ENCODE results near the gene MAGI2. TPM values are rescaled to one million over a fixed set of nuclear protein-coding genes. Genes with fewer than 3 reads are reported as not detected.

Gene MAGI2
- polyA plus RNA-seq, 2 donors = 0.67 to 0.79 TPM

DNA sequence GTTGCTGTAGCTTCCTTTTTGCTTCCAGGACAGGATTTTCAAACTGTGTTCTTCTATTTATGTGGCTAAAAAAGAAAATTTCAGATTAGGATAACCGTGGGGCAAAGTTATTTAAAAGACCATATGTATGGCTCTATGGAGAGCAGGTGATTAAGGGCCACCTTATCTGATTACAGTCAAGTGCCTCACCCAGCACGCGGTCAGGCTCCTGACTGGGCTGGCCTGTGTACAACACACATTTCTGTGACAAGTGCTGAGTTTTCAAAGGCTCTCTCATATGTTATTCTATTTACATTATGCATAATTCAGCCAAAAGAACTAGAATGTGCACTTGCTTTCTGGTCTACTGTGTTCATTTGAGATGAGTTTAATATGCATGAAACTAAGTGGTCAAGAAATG, 1107.5 kb downstream of the MAGI2 start:
- no peaks in the 10 kb centered on the region for H3K9me3 ChIP-seq (ENCODE audit: control insufficient read depth in 2 of 2, insufficient read depth in 1 of 2, low read depth in 1 of 2, low read length in 1 of 2)
- 52 to 70% methylated on average over 3 of the region's 3 CpGs for WGBS, 2 donors
- no peaks in the 10 kb centered on the region for H3K27me3 ChIP-seq (ENCODE audit: control insufficient read depth in 1 of 2, insufficient read depth in 2 of 2, low read length in 2 of 2)
- H3K27ac ChIP-seq (ENCODE audit: low read depth in 2 of 2, low read length in 1 of 2) = no peak overlapping the region
- no peaks in the 10 kb centered on the region for H3K36me3 ChIP-seq (ENCODE audit: control insufficient read depth in 2 of 2, insufficient read depth in 2 of 2, low read length in 1 of 2)
- no peak overlapping the region for H3K4me3 ChIP-seq (ENCODE audit: low read depth in 1 of 2, low read length in 2 of 2)
- H3K4me1 ChIP-seq (ENCODE audit: control insufficient read depth in 2 of 2, insufficient read depth in 2 of 2, low read length in 1 of 2) = no peaks in the 10 kb centered on the region

GRCh38 chr7:78345293-78345911, 1108.1 kb downstream of the MAGI2 start:
- H3K9me3 ChIP-seq (ENCODE audit: control insufficient read depth in 2 of 2, insufficient read depth in 1 of 2, low read depth in 1 of 2, low read length in 1 of 2) = no peaks in the 10 kb centered on the region
- 80 to 84% methylated on average over 14 of the region's 14 CpGs for WGBS, 2 donors
- H3K4me1 ChIP-seq (ENCODE audit: control insufficient read depth in 2 of 2, insufficient read depth in 2 of 2, low read length in 1 of 2) = no peaks in the 10 kb centered on the region
- H3K27me3 ChIP-seq (ENCODE audit: control insufficient read depth in 1 of 2, insufficient read depth in 2 of 2, low read length in 2 of 2) = no peaks in the 10 kb centered on the region
- H3K27ac ChIP-seq (ENCODE audit: low read depth in 2 of 2, low read length in 1 of 2) = no peak overlapping the region
- no peak overlapping the region for H3K4me3 ChIP-seq (ENCODE audit: low read depth in 1 of 2, low read length in 2 of 2)
- H3K36me3 ChIP-seq (ENCODE audit: control insufficient read depth in 2 of 2, insufficient read depth in 2 of 2, low read length in 1 of 2) = no peaks in the 10 kb centered on the region

DNA sequence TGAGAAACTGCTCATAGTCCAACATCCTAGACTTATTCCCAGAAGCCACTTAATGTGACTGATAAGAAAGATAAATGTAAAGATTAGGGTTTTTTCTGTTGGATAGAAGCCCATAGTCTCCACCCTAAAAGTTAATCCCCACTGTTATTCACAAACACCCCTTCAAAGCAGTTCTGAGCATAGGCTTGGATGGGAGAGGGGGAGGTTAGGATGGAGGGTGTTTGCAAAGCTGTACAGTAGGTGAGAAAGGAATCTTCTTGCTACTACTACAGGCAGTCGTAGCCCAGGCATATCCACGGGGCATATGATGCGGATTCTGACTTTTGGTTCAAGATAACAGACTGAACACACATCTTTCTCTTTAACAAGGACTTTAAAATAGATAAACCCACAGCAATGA, 1119.0 kb downstream of the MAGI2 start:
- Histone ChIP-seq H3K9me3 (ENCODE audit: control insufficient read depth in 2 of 2, insufficient read depth in 1 of 2, low read depth in 1 of 2, low read length in 1 of 2) (no peaks in the 10 kb centered on the region), H3K4me3 (ENCODE audit: low read depth in 1 of 2, low read length in 2 of 2) (no peak overlapping the region), H3K27ac (ENCODE audit: low read depth in 2 of 2, low read length in 1 of 2) (no peak overlapping the region), H3K36me3 (ENCODE audit: control insufficient read depth in 2 of 2, insufficient read depth in 2 of 2, low read length in 1 of 2) (no peaks in the 10 kb centered on the region), H3K27me3 (ENCODE audit: control insufficient read depth in 1 of 2, insufficient read depth in 2 of 2, low read length in 2 of 2) (no peaks in the 10 kb centered on the region), H3K4me1 (ENCODE audit: control insufficient read depth in 2 of 2, insufficient read depth in 2 of 2, low read length in 1 of 2) (no peaks in the 10 kb centered on the region)
- 56 to 66% methylated on average over 3 of the region's 3 CpGs for WGBS, 2 donors

GRCh38 chr7:78333530-78334425, 1119.7 kb downstream of the MAGI2 start:
- WGBS, 2 donors = 89 to 92% methylated on average over 8 of the region's 8 CpGs
- H3K9me3 ChIP-seq (ENCODE audit: control insufficient read depth in 2 of 2, insufficient read depth in 1 of 2, low read depth in 1 of 2, low read length in 1 of 2) = no peaks in the 10 kb centered on the region
- H3K36me3 ChIP-seq (ENCODE audit: control insufficient read depth in 2 of 2, insufficient read depth in 2 of 2, low read length in 1 of 2) = no peaks in the 10 kb centered on the region
- no peaks in the 10 kb centered on the region for H3K4me1 ChIP-seq (ENCODE audit: control insufficient read depth in 2 of 2, insufficient read depth in 2 of 2, low read length in 1 of 2)
- H3K4me3 ChIP-seq (ENCODE audit: low read depth in 1 of 2, low read length in 2 of 2) = no peak overlapping the region
- no peaks in the 10 kb centered on the region for H3K27me3 ChIP-seq (ENCODE audit: control insufficient read depth in 1 of 2, insufficient read depth in 2 of 2, low read length in 2 of 2)
- no peak overlapping the region for H3K27ac ChIP-seq (ENCODE audit: low read depth in 2 of 2, low read length in 1 of 2)

DNA sequence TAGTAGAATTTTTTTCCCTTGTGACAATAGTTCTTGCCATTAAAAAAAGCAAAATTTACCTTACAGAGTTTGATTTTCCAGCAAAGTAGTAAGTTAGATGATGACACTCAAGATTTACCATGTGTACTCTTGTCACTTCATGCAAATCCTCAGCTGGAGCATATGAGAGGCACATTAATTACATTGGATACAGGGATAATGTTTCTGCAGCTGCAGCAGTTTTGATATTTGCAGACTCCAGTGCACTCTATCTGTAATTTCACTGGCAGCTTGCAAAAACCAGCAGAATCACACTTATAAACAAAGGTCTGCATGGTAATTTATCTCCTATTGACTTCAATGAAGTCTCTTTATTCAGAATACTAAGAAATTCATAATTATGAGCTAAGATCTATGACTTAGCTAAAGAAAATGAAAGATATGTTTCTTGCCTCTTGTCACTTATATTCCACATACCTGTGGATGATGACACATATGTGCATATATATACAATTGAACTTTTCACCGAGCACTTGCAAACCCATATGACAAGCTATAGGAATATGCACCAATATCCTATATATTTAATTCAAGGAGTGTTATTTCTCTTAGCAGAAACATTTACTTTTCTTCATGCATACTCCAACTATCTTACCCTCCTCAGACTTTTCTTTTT, 1124.3 kb downstream of the MAGI2 start:
- WGBS, 2 donors = 13 to 43% methylated on average over 1 of the region's 1 CpG
- Histone ChIP-seq H3K9me3 (ENCODE audit: control insufficient read depth in 2 of 2, insufficient read depth in 1 of 2, low read depth in 1 of 2, low read length in 1 of 2) (no peaks in the 10 kb centered on the region), H3K4me3 (ENCODE audit: low read depth in 1 of 2, low read length in 2 of 2) (no peak overlapping the region), H3K27me3 (ENCODE audit: control insufficient read depth in 1 of 2, insufficient read depth in 2 of 2, low read length in 2 of 2) (no peaks in the 10 kb centered on the region), H3K4me1 (ENCODE audit: control insufficient read depth in 2 of 2, insufficient read depth in 2 of 2, low read length in 1 of 2) (peaks cover 0 to 2% of the 10 kb centered on the region in 2 donors), H3K27ac (ENCODE audit: low read depth in 2 of 2, low read length in 1 of 2) (no peak overlapping the region), H3K36me3 (ENCODE audit: control insufficient read depth in 2 of 2, insufficient read depth in 2 of 2, low read length in 1 of 2) (no peaks in the 10 kb centered on the region)

- Histone ChIP-seq H3K36me3 (ENCODE audit: control insufficient read depth in 2 of 2, insufficient read depth in 2 of 2, low read length in 1 of 2) (no peaks in the 10 kb centered on the region), H3K9me3 (ENCODE audit: control insufficient read depth in 2 of 2, insufficient read depth in 1 of 2, low read depth in 1 of 2, low read length in 1 of 2) (no peaks in the 10 kb centered on the region), H3K27me3 (ENCODE audit: control insufficient read depth in 1 of 2, insufficient read depth in 2 of 2, low read length in 2 of 2) (no peaks in the 10 kb centered on the region), H3K27ac (ENCODE audit: low read depth in 2 of 2, low read length in 1 of 2) (no peak overlapping the region), H3K4me1 (ENCODE audit: control insufficient read depth in 2 of 2, insufficient read depth in 2 of 2, low read length in 1 of 2) (peaks cover 0 to 2% of the 10 kb centered on the region in 2 donors), H3K4me3 (ENCODE audit: low read depth in 1 of 2, low read length in 2 of 2) (no peak overlapping the region)
- WGBS, 2 donors = 40 to 59% methylated on average over 1 of the region's 1 CpG
Measured at GRCh38 chr7:78327718-78328117, 1125.7 kb downstream of the MAGI2 start.

DNA sequence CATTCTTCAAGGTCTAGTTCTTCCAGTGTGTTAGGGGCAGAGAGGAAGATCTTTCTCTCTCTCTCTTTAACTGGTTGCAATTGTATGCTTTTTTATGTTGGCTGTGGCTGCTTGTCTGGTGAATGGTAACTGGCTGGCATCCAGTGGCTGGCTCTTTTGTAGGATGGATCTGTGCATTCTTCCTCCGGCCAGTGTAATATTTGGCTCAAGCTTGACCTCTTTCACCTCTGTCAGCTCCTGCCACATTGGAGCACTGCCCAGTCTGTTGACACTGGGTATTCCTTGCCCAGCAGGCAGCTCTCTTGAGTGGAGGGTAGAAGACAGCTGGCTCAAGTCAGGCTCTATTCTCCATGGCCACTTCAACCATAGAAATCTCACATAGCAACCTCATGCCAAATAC, 1126.6 kb downstream of the MAGI2 start:
- no peaks in the 10 kb centered on the region for H3K9me3 ChIP-seq (ENCODE audit: control insufficient read depth in 2 of 2, insufficient read depth in 1 of 2, low read depth in 1 of 2, low read length in 1 of 2)
- no peak overlapping the region for H3K4me3 ChIP-seq (ENCODE audit: low read depth in 1 of 2, low read length in 2 of 2)
- peaks cover 0 to 2% of the 10 kb centered on the region in 2 donors for H3K4me1 ChIP-seq (ENCODE audit: control insufficient read depth in 2 of 2, insufficient read depth in 2 of 2, low read length in 1 of 2)
- 25 to 35% methylated on average over 1 of the region's 1 CpG for WGBS, 2 donors
- H3K36me3 ChIP-seq (ENCODE audit: control insufficient read depth in 2 of 2, insufficient read depth in 2 of 2, low read length in 1 of 2) = no peaks in the 10 kb centered on the region
- H3K27ac ChIP-seq (ENCODE audit: low read depth in 2 of 2, low read length in 1 of 2) = no peak overlapping the region
- H3K27me3 ChIP-seq (ENCODE audit: control insufficient read depth in 1 of 2, insufficient read depth in 2 of 2, low read length in 2 of 2) = no peaks in the 10 kb centered on the region

GRCh38 chr7:78326189-78326588, 1127.3 kb downstream of the MAGI2 start:
- Histone ChIP-seq H3K36me3 (ENCODE audit: control insufficient read depth in 2 of 2, insufficient read depth in 2 of 2, low read length in 1 of 2) (no peaks in the 10 kb centered on the region), H3K27me3 (ENCODE audit: control insufficient read depth in 1 of 2, insufficient read depth in 2 of 2, low read length in 2 of 2) (no peaks in the 10 kb centered on the region), H3K27ac (ENCODE audit: low read depth in 2 of 2, low read length in 1 of 2) (no peak overlapping the region), H3K4me1 (ENCODE audit: control insufficient read depth in 2 of 2, insufficient read depth in 2 of 2, low read length in 1 of 2) (peaks cover 0 to 2% of the 10 kb centered on the region in 2 donors), H3K4me3 (ENCODE audit: low read depth in 1 of 2, low read length in 2 of 2) (no peak overlapping the region), H3K9me3 (ENCODE audit: control insufficient read depth in 2 of 2, insufficient read depth in 1 of 2, low read depth in 1 of 2, low read length in 1 of 2) (no peaks in the 10 kb centered on the region)
- 68 to 83% methylated on average over 2 of the region's 2 CpGs for WGBS, 2 donors

DNA sequence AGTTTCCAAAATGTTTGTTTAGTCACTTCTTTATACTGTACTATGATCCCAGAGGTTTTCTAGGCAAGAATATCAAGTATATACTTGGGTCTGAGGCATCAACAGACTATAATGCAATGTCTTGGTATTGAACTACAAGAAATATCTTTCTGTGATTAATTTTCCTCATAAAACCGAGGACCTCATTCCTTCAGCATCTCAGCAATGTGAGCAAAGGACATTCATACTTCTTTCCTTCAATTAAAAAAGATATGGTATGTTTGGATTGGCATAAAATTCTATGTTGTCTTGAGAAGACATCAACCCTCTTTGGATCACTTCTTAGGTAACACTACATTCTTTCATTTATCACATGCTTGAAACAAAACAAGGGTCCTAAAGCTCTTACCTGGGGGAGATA, 1130.3 kb downstream of the MAGI2 start:
- no peak overlapping the region for H3K27ac ChIP-seq (ENCODE audit: low read depth in 2 of 2, low read length in 1 of 2)
- H3K27me3 ChIP-seq (ENCODE audit: control insufficient read depth in 1 of 2, insufficient read depth in 2 of 2, low read length in 2 of 2) = no peaks in the 10 kb centered on the region
- peaks cover 0 to 2% of the 10 kb centered on the region in 2 donors for H3K4me1 ChIP-seq (ENCODE audit: control insufficient read depth in 2 of 2, insufficient read depth in 2 of 2, low read length in 1 of 2)
- H3K9me3 ChIP-seq (ENCODE audit: control insufficient read depth in 2 of 2, insufficient read depth in 1 of 2, low read depth in 1 of 2, low read length in 1 of 2) = no peaks in the 10 kb centered on the region
- WGBS, 2 donors = 53 to 67% methylated on average over 1 of the region's 1 CpG
- no peak overlapping the region for H3K4me3 ChIP-seq (ENCODE audit: low read depth in 1 of 2, low read length in 2 of 2)
- H3K36me3 ChIP-seq (ENCODE audit: control insufficient read depth in 2 of 2, insufficient read depth in 2 of 2, low read length in 1 of 2) = no peaks in the 10 kb centered on the region
